Astrocyte (in vitro differentiated cells and primary cell): Measurements from ENCODE around the gene HSPA1B. TPM values are rescaled to one million over a fixed set of nuclear protein-coding genes. Genes with fewer than 3 reads are reported as not detected.

Experiments
- DNase-seq: peaks from one replicate; pipeline ENCODE4 v3.0.0-alpha.2; 2010; ENCODE audit warnings: low read depth
- FAIRE-seq: peaks from 2 replicates; lab custom pipeline; 2011; peaks lifted over from hg19 to GRCh38; lab: Jason Lieb, UNC
- H2AFZ ChIP-seq: 2 replicates; pipeline ENCODE4 v1.6.0; 2012; ENCODE audit warnings: low read depth, low read length, inconsistent platforms
- H3K27ac ChIP-seq: 2 replicates; pipeline ENCODE4 v1.5.1; 2011; ENCODE audit warnings: low read depth, low read length, inconsistent platforms
- H3K27me3 ChIP-seq: 2 replicates; pipeline ENCODE4 v1.6.0; 2011; ENCODE audit warnings: low read length, inconsistent platforms; ENCODE audit not compliant: insufficient read depth
- H3K36me3 ChIP-seq: 2 replicates; pipeline ENCODE4 v1.5.1; 2011; ENCODE audit warnings: low read length, inconsistent platforms; ENCODE audit not compliant: insufficient read depth
- H3K4me1 ChIP-seq: 2 replicates; pipeline ENCODE4 v1.5.1; 2011; ENCODE audit warnings: low read length, inconsistent platforms; ENCODE audit not compliant: insufficient read depth
- H3K4me2 ChIP-seq: 2 replicates; pipeline ENCODE4 v1.6.0; 2012; ENCODE audit warnings: low read length, inconsistent platforms
- H3K4me3 ChIP-seq: 2 replicates; pipeline ENCODE4 v1.5.1; 2011; ENCODE audit warnings: low read depth, mild to moderate bottlenecking, low read length, inconsistent platforms; ENCODE audit not compliant: insufficient read depth
- H3K79me2 ChIP-seq: 2 replicates; pipeline ENCODE4 v1.6.0; 2012; ENCODE audit warnings: mild to moderate bottlenecking, low read length, inconsistent platforms; ENCODE audit not compliant: insufficient read depth
- H3K9ac ChIP-seq: 2 replicates; pipeline ENCODE4 v1.6.0; 2012; ENCODE audit warnings: mild to moderate bottlenecking, low read length, inconsistent platforms
- H3K9me3 ChIP-seq: 2 replicates; pipeline ENCODE4 v1.5.1; 2012; ENCODE audit warnings: low read depth, mild to moderate bottlenecking, low read length, inconsistent platforms; ENCODE audit not compliant: insufficient read depth
- H4K20me1 ChIP-seq: 2 replicates; pipeline ENCODE4 v1.6.0; 2012; ENCODE audit warnings: low read length, inconsistent platforms; ENCODE audit not compliant: insufficient read depth
- H3K27ac Mint-ChIP-seq: one replicate; pipeline ENCODE4 v1.8.0; 2021; ENCODE audit warnings: mild to moderate bottlenecking, mixed read lengths; ENCODE audit not compliant: unreplicated experiment
- H3K27me3 Mint-ChIP-seq: one replicate; pipeline ENCODE4 v1.8.0; 2021; ENCODE audit warnings: low read depth, mixed read lengths; ENCODE audit not compliant: unreplicated experiment
- H3K36me3 Mint-ChIP-seq: one replicate; pipeline ENCODE4 v1.8.0; 2021; ENCODE audit warnings: low read depth, mixed read lengths; ENCODE audit not compliant: unreplicated experiment
- H3K4me1 Mint-ChIP-seq: one replicate; pipeline ENCODE4 v1.8.0; 2021; ENCODE audit warnings: low read depth, mixed read lengths; ENCODE audit not compliant: unreplicated experiment
- H3K4me3 Mint-ChIP-seq: one replicate; pipeline ENCODE4 v1.8.0; 2021; ENCODE audit warnings: mild to moderate bottlenecking, moderate library complexity, mixed read lengths; ENCODE audit not compliant: unreplicated experiment
- H3K9me3 Mint-ChIP-seq: one replicate; pipeline ENCODE4 v1.8.0; 2021; ENCODE audit warnings: mild to moderate bottlenecking, mixed read lengths; ENCODE audit not compliant: unreplicated experiment
- EZH2 ChIP-seq: IDR thresholded peaks from 2 replicates; pipeline ENCODE4 v1.6.1; 2012; ENCODE audit warnings: mild to moderate bottlenecking, low read length, inconsistent platforms; ENCODE audit not compliant: insufficient read depth
- total RNA-seq: library from RNA; stranded (reverse); gene quantifications from 2 replicates; pipeline ENCODE4 v1.2.1, GENCODE V29; 2021
- TF ChIP-seq, protein P1 (sequence below): IDR thresholded peaks from 2 replicates; pipeline ENCODE4 v1.5.1; 2011; ENCODE audit warnings: low read depth, mild to moderate bottlenecking, inconsistent platforms, low read length, moderate library complexity; ENCODE audit not compliant: insufficient read depth

HSPA1B gene
- total RNA-seq, 1 donor from 2014 or later = 77.2 TPM

DNA sequence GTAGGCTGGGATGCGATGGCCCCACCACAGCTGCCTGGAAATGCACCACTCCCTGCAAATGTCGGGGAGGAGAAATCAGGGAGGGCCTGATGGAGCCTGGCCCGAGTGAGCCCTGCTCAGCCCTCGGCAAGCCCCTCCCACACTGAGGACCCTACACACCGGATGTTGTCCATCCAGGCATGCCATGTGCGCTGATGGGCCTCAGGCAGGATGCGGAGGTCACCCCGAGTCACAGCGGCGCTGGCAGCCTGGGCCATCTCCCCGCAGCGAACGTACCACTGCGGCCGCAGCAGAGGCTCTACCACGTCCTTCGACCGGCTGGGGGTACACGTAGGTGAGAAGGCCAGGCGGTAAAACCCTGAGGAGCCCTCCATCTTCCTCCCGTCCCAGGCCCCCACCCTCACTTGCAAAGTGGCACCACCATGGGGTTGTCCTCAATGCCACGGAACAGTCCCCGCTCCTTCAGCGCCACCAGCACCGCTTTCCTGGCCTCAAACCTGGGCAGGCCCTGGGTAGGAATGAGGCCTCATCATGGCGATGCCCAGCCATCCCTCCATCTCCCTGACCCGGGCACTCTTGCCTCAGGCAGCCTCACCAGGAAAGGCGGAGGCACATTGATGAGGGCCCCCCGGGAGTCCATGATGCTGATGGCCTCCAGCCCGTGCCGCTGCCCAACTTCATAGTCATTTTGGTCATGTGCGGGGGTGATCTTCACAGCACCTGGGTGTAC, 45.2 kb upstream of the HSPA1B start:
- no peaks in the 10 kb centered on the region for H3K27me3 Mint-ChIP-seq
- Histone ChIP-seq H3K79me2 (no peaks in the 10 kb centered on the region), H4K20me1 (peaks cover 9% of the 10 kb centered on the region), H3K27ac (no peak overlapping the region), H2AFZ (no peak overlapping the region), H3K4me3 (no peak overlapping the region), H3K4me1 (peaks cover 5% of the 10 kb centered on the region), H3K9me3 (no peaks in the 10 kb centered on the region), H3K9ac (no peak overlapping the region), H3K36me3 (peaks cover 20% of the 10 kb centered on the region), H3K4me2 (no peak overlapping the region), H3K27me3 (no peaks in the 10 kb centered on the region)
- no peak overlapping the region for H3K27ac Mint-ChIP-seq
- peaks cover 4% of the 10 kb centered on the region for H3K4me1 Mint-ChIP-seq
- H3K36me3 Mint-ChIP-seq = peaks cover 29% of the 10 kb centered on the region
- H3K4me3 Mint-ChIP-seq = no peak overlapping the region
- H3K9me3 Mint-ChIP-seq = no peaks in the 10 kb centered on the region
- no peak for DNase-seq
- TF ChIP-seq, protein P1, sequence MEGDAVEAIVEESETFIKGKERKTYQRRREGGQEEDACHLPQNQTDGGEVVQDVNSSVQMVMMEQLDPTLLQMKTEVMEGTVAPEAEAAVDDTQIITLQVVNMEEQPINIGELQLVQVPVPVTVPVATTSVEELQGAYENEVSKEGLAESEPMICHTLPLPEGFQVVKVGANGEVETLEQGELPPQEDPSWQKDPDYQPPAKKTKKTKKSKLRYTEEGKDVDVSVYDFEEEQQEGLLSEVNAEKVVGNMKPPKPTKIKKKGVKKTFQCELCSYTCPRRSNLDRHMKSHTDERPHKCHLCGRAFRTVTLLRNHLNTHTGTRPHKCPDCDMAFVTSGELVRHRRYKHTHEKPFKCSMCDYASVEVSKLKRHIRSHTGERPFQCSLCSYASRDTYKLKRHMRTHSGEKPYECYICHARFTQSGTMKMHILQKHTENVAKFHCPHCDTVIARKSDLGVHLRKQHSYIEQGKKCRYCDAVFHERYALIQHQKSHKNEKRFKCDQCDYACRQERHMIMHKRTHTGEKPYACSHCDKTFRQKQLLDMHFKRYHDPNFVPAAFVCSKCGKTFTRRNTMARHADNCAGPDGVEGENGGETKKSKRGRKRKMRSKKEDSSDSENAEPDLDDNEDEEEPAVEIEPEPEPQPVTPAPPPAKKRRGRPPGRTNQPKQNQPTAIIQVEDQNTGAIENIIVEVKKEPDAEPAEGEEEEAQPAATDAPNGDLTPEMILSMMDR = no peak
- no peak for TF ChIP-seq EZH2
- no peak for FAIRE-seq

DNA sequence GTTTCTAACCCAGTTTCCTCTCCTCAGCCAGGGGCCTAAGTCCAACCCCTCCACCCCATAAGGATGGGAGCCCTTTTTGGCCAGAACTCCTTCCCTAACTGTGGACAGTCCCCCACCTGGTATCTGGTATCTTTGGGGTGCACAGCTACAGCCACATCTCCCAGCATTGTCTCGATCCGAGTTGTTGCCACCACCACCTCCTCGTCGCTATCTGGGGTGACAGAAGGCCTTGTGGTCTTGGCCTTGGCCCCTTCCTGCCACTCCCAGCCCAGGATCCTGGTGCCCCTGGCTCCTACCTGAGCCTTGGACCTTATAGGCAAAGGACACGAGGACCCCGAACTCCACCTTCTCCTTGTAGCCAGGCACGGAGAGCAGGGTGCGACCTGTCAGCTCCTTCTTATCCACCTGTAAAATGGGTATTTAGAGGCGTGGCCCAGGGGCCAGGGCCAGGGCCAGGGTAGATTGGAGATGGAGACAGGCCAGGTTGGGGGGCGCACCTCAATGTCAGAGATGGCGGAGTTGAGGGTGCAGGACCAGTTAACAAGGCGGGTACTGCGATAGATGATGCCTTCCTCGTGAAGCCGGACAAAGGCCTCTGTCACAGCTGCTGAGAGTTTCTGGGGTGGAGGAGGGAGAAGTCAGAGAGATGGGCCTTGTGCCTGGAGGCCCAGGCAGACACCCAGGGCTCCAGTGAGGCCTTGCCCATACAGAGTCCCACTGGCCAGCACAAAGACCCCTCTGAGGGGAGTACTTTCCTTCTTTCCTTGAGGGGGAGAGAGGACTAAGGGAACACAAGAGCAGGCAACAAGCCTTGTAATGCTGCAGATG, 43.2 kb upstream of the HSPA1B start:
- no peaks in the 10 kb centered on the region for H3K4me1 Mint-ChIP-seq
- Histone ChIP-seq H2AFZ (no peak overlapping the region), H3K4me1 (no peaks in the 10 kb centered on the region), H3K4me2 (no peak overlapping the region), H3K9ac (no peak overlapping the region), H3K79me2 (peaks cover 3% of the 10 kb centered on the region), H3K27ac (no peak overlapping the region), H3K36me3 (peaks cover 24% of the 10 kb centered on the region), H3K4me3 (no peak overlapping the region), H3K9me3 (no peaks in the 10 kb centered on the region), H4K20me1 (peaks cover 5% of the 10 kb centered on the region), H3K27me3 (no peaks in the 10 kb centered on the region)
- no peak overlapping the region for H3K4me3 Mint-ChIP-seq
- H3K36me3 Mint-ChIP-seq = peaks cover 23% of the 10 kb centered on the region
- DNase-seq (no peak), FAIRE-seq (no peak)
- H3K27me3 Mint-ChIP-seq = no peaks in the 10 kb centered on the region
- H3K27ac Mint-ChIP-seq = no peak overlapping the region
- no peak for TF ChIP-seq EZH2
- no peaks in the 10 kb centered on the region for H3K9me3 Mint-ChIP-seq

DNA sequence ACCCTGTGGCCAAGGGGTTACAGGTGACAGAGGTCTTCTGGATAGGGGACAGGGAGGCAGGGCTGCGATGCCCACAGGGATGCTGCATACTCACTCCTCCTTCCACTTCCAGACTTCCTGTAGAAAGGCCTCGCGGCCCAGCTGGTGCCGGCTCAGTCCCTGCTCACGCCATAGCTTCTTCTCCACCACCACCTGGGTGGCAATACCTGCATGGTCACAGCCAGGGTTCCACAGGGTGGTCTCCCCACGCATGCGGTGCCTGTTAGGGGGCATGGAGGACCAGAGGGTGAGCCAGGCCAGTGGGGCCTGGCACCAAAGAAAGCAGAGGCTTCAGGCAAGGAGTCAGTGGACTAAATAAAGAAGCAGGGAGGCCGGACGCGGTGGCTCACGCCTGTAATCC, 42.1 kb upstream of the HSPA1B start:
- Histone ChIP-seq H3K79me2 (peaks cover 6% of the 10 kb centered on the region), H3K4me1 (no peaks in the 10 kb centered on the region), H2AFZ (no peak overlapping the region), H3K36me3 (peaks cover 26% of the 10 kb centered on the region), H3K9ac (no peak overlapping the region), H4K20me1 (peaks cover 5% of the 10 kb centered on the region), H3K27me3 (no peaks in the 10 kb centered on the region), H3K27ac (no peak overlapping the region), H3K9me3 (no peaks in the 10 kb centered on the region), H3K4me3 (no peak overlapping the region), H3K4me2 (no peak overlapping the region)
- DNase-seq (no peak), FAIRE-seq (no peak)
- no peaks in the 10 kb centered on the region for H3K9me3 Mint-ChIP-seq
- no peak overlapping the region for H3K27ac Mint-ChIP-seq
- TF ChIP-seq EZH2 = no peak
- TF ChIP-seq, protein P1 = no peak
- H3K27me3 Mint-ChIP-seq = no peaks in the 10 kb centered on the region
- peaks cover 17% of the 10 kb centered on the region for H3K36me3 Mint-ChIP-seq
- no peaks in the 10 kb centered on the region for H3K4me1 Mint-ChIP-seq
- no peak overlapping the region for H3K4me3 Mint-ChIP-seq
